Measurements from ENCODE around the gene CYP4F8.
A peak's percentile ranks its signal among the peaks of the same experiment; 100 is the strongest.

CYP4F8 gene

DNA sequence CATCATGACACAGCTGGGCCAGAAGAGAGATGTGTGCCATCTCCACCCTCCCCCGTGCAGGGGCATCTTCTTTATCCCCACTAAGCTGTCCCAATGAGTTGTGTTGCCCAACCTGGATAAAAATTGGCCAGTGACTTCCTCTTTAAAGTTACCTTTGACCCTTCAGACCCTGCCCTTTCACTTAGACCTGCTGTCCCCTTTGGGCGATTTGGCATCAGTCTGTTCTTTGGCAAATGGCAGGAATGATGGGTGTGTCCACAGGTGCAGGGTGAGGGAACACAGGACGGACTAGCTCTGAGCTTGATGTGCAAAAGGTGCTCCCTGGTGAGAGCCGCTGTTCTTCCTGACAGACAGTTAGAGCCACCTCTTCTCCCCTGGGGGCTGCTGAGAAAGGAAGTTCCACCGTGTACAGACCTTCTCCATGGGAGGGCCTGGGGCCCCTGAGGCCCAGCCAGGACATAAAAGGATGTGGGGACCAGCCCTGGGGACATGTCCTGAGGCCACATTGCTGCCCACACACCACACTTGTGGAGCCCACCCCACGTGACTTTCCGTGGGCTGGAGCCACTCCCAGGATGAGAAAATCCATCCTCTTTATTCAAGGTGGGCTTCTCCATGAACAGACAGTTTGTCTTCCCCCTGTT is 1.7 kb downstream of the CYP4F8 start:
- DNase-seq: no peak

DNA sequence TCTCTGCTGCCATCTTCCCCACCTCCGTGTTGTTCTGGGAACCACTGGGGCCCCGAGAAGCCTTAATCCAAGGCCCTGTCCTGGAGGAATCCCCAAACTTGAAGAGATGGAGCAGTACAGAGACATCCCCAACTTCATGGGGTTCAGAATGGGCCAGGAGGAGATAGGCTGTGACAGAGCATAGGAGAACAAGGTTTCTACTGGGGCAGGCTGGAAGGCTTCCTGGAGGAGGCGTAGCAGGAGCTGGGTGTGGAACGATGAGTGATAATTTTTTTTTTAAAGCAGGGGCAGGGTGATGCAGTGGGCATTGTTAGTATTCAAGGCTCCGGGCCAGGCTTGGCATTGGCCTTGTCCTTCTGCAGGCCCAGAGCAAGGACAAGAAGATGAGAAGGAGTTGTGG is 3.3 kb downstream of the CYP4F8 start:
- no peak for DNase-seq

DNA sequence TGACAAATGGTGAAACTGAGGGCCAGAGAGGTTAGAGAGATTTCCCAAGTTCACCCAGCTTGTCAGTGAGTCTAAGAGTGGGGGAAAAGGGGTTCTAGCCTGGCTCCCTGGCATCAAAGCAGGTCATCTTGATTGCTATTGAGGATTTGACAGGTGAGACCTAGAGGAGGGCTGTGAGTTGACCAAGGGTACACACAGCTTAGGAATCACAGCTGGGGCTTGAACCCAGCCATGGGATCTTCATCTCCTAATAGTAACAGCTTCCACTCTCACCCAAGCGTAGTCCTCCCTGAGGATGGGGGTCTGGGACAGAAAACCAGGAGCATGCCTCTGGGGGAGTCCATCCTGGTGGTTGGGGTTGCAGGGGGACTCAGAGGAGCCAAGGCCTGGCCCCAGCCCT is 6.8 kb downstream of the CYP4F8 start:
- no peak for DNase-seq

DNA sequence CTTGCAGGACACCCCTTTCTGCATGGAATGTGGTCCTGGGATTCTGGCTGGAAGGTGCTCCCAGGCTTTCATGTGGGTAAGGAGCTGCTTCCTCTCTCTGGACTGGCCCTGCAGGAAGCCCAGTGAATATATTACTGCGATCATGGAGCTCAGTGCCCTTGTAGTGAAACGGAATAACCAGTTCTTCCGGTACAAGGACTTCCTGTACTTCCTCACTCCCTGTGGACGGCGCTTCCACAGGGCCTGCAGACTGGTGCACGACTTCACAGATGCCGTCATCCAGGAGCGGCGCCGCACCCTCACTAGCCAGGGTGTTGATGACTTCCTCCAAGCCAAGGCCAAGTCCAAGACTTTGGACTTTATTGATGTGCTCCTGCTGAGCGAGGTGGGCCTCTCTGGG is 8.0 kb downstream of the CYP4F8 start:
- DNase-seq: no peak

DNA sequence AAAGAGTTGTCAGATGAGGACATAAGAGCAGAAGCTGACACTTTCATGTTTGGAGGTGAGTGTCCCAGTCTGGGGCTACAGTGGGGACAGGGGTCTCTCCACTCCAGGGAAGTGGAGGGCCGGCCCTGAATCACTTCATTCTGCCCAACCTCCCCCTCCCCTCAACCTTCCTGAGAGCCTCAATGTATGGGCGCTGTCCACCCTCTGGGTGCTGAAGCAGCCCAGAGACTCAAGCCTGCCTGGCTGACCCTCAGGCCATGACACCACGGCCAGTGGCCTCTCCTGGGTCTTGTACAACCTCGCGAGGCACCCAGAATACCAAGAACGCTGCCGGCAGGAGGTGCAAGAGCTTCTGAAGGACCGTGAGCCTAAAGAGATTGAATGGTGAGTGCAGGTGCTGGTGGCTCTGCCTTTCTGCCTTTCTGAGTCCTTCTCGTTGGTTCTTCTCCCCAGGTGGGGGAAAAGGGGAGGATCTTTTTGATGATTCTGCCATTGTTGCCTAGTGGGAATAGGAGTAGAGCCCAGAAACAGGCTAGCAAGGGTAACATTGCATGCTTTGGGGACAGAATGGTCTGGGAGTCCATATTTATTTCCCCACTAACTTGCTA is 8.8 kb downstream of the CYP4F8 start:
- no peak for DNase-seq

DNA sequence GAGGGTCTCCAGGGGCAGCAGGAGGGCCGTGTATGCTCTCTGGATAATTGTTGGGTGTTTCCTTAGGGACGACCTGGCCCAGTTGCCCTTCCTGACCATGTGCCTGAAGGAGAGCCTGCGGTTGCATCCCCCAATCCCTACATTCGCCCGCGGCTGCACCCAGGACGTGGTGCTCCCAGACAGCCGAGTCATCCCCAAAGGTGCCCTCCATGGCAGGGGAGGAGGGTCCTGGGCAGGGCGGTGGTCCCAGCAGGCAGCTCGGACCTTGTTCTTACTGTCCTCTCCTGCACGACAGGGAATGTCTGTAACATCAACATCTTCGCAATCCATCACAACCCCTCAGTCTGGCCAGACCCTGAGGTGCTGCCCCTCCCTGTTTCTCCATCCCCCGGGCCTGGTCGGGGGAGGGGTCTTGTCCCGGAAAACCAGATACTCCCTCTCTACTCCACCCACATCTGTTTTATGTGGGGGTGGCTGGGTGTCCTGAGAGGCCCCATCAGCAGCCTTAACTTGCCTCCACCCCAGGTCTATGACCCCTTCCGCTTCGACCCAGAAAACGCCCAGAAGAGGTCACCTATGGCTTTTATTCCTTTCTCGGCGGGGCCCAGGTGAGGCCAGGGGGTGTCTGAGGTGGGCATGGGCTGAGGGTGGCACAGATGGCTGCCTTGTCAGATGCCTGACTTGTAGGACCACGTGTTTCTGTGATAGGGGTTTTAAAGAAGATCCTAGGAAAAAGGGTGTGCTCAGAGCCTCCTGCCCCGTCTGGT is 13.4 kb downstream of the CYP4F8 start:
- no peak for DNase-seq

DNA sequence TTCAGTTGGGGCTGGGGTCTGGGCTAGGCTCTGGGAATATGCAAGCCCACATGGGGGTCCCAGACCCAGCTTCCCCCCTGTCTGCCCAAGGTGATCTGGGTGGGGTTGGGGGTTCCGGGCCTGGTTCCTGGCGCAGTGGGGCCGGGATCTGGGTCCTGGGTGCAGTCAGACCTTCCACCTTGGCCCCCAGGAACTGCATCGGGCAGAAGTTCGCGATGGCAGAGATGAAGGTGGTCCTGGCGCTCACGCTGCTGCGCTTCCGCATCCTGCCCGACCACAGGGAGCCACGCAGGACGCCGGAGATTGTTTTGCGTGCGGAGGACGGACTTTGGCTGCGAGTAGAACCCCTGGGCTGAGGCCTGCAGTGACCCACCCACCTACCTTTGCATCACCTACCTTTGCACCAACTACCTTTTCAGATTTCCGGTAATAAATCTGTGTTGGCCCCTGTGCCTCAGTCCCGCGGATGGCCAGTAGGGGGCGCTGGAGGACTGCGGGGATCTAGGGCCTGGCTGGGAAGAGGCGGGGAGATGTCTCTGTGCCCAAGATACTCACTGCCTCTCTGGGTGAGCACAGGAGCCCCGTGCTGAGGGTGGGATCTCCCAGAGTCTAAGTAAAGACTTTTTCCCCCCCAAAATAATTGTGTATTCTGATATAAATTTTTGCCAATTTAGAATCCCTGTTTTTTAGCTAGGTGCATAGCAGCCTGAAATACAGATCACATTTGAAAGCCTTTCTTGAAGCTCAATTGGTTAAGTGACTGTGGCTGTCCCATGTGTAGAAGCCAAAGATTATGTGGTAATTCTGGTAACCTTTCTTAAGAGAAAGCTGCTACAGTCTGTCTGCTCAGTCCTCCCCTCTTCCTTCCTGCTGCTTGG is 14.2 kb downstream of the CYP4F8 start:
- peak; percentile 41 for DNase-seq

DNA sequence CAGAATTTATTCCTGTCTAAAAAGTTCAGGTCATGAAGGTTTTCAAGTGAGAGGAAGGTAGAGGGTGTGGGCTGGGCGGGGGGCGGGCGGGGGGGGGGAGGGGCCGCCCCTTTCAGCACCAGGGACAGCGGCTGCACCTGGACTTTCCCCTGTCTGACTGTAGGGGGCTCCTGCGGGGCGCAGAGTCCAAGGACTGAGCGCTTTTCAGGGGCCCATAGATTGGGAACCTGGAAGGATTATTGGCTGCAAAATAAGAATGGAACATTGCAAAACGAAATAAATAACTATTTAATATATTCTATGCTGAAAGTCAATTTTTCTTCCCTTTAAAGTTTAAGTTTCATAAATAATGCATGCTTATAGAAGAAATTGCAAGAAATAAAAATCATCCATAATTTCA is 16.8 kb downstream of the CYP4F8 start:
- DNase-seq: peak; percentile 27

DNA sequence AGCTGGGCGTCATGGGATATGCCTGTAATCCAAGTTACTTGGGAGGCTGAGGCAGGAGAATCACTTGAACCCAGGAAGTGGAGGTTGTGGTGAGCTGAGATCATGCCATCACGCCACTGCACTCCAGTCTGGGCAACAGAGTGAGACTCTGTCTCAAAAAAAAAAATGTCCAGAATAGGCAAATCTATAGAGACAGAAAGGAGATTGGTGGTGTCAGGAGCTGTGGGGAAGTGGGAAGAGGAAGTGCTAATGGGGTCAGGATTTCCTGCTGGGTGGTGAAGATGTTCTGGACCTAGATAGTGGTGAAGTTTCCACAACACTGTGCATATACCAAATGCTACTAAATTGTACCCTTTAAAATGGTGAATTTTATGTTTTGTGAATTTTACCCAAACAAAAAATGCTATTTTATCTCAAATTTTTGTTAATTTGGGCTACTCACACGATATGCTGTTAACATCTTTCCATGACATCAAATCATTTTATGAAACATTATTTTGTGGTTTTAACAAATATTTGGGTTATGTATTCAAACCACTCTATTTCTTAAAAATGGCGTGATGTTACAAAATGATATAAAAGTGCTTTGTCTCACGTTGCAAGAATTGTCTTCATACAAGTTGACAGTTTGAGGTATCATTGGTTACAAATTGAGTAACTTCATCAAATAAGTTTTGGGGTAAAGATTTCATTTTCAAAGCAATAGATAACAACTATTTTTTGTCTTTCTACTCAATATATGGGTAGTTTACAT is 18.2 kb downstream of the CYP4F8 start:
- DNase-seq: no peak

DNA sequence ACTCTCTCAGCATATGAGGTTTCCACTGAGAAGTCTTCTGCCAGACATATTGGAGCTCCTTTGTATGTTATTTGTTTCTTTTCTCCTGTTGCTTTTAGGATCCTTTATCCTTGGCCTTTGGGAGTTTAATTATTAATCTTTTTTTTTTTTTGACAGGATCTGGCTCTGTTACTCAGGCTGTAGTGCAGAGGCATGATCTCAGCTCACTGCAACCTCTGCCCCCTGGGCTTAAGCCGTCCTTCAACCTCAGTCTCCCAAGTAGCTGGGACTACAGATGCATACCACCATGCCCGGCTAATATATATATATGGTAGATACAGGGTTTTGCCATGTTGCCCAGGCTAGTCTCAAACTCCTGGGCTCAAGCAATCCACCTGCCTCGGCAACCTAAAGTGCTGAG is 19.1 kb downstream of the CYP4F8 start:
- DNase-seq: no peak

DNA sequence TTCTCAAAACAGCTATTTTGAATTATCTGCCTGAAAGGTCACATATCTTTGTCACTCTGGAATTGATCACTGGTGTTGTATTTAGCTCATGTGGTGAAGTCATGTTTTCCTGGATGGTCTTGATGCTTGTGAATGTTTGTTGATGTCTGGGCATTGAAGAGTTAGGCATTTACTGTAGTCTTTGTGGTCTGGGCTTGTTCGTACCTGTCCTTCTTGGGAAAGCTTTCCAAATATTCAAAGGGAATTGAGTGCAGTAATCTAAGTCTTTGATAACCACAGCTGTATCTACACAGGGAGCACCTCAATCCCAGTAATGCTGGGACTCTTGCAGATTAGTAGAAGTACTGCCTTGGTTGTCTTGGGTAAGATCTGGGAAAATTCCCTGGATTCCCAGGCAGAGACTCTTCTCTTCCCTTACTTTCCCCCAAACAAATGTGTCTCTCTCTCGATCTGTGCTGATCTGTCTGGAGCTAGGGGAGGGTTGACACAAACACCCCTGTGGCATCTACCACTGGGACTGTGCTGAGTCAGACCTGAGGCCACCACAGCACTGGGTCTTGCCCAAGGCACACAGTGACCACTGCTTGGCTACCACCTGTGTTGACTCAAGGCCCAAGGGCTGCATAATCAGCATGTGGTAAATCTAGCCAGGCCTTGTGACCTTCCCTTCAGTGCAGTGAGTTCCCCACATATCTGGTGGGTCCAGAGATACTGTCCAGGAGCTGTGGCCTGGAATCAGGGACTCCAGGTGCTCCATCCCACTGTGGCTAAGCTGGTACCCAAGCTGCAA is 20.2 kb downstream of the CYP4F8 start:
- DNase-seq: no peak

DNA sequence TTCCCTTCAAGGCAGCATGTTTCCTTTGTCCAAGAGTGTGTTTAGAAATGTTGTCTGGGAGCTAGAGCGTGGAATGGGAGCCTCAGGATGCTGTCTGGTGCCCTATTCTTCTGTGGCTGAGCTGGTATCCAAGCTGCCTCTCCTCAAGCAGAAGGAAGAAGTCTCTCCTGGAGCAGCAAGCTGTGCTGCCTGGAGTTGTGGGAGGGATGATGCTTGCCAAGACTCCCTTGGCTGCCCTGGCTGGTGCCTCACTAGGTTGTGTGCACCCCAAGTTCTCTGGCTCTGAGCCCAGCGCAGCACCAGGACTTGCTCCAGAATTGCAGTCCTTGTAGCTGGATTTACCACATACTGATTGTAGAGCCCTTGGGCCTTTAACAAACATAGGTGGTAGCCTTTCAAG is 21.0 kb downstream of the CYP4F8 start:
- no peak for DNase-seq

DNA sequence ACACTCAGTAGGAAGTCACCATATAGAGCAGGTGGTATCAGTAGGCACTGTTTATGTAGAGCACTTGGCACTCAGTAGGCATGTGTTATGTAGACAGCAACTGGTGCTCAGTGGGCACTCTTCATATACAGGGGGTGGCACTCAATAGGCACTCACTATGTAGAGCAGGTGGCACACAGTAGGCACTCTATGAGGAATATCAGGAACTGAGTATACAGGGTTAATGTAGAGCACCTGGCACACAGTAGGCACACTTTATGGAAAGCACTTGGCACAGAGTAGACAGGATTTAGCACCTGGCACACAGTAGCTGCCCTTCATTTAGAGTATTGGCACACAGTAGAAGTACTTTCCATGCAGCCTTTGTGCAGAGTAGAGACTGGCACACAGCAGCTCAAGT is 24.6 kb downstream of the CYP4F8 start:
- DNase-seq: no peak

DNA sequence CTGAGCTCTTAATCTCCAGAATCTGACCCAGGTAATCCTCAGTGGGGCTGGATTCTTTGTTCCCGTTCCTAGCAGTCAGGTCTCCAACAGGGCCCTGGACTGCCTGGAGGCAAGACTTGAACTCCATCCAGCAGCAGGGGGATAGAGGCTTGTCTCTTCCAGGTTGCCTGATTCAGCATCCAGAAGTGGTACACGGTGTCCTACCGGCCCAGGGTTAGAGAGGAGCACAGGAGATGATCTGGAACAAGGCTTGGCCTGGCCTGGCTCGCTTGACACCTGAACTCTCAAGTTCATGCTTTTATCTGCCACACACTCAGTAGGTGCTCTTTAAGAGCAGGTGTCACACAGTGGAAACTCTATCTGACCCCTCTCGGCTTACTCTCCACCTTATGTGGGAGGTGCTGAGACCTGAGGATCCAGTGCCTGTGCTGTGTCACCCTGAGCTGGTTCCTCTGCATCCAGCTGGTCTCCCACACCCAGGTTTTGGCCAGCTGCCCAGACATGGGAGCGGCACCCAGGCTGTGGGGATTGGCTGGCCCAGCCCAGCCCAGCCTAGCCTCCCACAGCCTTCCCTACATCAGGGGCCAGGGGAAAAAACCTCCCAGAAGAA is 25.4 kb downstream of the CYP4F8 start, which contains the start of gene CYP4F3:
Gene CYP4F3 (plus strand): TSS at position 604 of the 610 bp plus-strand sequence. CDS start 519 bp downstream, outside the sequence.
- DNase-seq: no peak

DNA sequence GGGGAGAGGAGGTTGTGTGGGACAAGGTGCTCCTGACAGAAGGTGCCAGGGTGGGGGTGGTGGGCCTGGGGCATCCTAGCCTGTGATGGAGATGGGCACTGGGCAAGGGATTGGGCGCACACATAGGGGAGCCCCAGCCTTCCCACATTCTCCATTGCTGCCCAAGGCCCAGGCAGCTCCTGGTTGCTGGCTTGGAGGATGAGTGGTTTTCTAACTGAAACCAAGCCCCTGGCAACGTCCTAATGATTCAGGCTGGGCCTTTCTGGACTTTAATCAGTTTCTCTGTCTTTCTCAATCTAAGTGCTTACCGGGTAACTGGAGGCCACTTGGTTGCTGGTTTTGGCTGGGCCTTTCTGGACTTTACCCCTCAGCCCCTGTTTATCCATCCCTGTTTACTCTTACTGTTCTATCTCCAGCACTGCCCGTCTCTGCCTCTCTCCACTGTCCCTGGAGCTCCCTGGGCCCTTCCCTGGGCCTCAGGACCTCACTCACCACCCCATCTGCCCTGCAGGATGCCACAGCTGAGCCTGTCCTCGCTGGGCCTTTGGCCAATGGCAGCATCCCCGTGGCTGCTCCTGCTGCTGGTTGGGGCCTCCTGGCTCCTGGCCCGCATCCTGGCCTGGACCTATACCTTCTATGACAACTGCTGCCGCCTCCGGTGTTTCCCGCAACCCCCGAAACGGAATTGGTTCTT is 26.0 kb downstream of the CYP4F8 start:
- DNase-seq: no peak

DNA sequence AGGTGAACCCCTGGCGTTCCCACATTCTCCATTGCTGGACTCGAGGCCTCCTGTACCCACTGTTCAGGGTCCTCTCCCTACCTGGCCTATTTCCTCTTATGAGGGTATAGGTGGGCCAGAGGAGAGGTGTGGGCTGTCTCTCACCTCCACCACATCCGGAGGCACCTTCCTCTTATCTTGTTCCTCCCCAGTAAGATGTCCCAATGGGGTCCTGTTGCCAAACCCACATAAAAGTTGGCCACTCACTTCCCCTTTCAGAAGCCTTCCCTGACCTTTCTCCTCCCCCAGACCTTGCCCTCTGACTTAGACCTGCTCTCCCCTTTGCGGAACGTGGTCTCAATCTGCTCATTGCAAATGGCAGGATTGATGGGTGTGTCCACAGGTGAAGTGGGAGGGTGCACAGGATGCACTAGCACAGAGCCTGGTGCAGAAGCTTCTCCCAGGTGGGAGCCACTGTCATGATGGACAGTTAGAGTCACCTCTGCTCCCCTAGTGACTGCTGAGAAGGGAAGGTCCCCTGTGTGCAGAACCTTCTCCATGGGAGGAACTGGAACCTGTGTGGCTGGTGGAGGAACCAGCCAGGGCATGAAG is 27.0 kb downstream of the CYP4F8 start:
- no peak for DNase-seq

DNA sequence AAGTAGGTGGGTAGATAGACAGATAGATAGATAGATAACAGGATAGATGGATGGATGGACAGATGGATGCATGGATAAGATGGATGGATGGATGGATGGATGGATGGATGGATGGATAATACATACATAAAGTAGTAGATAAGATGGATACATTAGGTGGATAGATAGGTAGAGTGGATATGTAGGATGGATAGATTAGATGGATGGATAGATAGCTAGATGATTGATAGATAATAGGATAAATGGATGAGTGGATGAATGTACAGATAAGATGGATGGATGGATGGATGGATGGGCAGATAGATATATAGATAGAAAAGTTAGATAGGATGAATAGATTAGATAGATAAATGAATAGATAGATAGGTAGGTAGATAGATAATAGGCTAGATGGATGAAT is 27.8 kb downstream of the CYP4F8 start:
- no peak for DNase-seq

DNA sequence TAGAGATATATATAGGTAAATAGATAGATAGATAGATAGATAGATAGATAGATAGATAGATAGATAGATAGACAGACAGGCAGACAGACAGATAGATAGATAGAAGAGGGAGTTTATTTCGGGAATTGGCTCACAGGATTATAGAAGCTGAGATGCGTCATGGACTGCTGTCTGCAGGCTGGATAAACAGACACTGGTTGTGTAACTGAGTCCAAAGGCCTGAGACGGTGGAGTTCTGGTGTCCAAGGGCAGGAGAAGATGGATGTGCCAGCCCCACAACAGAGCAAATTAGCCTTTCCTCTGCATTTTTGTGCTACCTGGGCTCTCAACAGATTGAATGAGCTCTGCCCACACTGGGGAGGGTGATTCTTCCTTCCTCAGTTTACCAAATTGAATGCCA is 28.4 kb downstream of the CYP4F8 start:
- no peak for DNase-seq

DNA sequence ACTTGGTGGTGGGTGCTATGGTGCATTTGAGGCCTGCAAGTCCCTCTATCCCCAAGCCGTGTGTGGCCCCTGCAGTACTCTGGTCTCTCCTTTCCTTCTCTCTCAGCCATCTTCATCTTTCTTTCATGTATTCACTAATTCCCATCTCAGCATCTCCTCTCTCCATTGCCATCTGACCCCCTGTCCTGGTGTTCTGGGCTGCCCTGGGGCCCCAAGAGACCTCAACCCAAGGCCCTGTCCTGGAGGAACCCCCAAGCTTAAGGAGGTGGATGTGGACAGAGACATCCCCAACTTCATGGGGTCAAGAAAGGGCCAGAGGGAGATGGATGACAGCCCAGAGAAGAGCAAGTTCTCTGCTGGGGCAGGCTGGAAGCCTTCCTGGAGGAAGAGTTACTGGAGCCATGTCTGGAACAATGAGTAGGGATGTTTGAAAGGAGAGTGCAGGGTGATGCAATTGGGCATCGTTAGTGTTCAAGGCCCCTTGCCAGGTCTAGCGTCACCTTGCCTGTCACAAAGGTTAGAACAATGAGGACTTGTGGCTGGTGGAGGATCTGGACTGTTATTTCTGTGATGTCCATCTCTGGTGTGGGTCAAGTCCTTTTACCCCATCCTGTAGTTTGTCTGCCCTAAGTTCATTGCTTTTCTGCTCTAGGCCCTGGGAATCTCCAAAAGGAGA is 29.2 kb downstream of the CYP4F8 start:
- no peak for DNase-seq

DNA sequence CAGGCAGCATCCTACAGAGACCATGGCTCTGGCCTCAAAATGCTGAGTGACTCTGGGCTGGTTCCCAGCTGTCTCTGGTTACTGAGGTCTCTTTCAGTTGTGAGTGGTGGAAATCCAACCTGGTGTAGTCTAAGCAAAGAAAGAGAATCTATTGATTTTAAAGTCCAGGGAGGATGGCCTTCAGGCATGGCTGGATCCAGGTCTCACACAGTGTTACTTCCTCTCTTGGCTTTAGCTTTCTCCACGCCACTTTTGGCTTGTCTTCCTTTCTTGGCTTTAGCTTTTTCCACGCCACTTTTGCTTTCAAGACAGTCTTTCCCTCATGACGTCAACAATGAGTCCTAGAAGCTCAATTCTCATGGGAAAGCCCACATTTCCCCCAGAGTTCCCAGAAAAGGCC is 29.8 kb downstream of the CYP4F8 start:
- DNase-seq: no peak
